Measurements from ENCODE around the gene SPATA13. TPM values are rescaled to one million over a fixed set of nuclear protein-coding genes. Genes with fewer than 3 reads are reported as not detected.
"Not testable (repeated sequence)": the region's sequence is repeated elsewhere in the genome, so short reads cannot be mapped to it uniquely, and the experiment has no call there.

Gene SPATA13
- total RNA-seq (100 to 1,000 TPM; 107 to 110 TPM), polyA plus RNA-seq (10 to 100 TPM; 43.2 to 80.0 TPM)

DNA sequence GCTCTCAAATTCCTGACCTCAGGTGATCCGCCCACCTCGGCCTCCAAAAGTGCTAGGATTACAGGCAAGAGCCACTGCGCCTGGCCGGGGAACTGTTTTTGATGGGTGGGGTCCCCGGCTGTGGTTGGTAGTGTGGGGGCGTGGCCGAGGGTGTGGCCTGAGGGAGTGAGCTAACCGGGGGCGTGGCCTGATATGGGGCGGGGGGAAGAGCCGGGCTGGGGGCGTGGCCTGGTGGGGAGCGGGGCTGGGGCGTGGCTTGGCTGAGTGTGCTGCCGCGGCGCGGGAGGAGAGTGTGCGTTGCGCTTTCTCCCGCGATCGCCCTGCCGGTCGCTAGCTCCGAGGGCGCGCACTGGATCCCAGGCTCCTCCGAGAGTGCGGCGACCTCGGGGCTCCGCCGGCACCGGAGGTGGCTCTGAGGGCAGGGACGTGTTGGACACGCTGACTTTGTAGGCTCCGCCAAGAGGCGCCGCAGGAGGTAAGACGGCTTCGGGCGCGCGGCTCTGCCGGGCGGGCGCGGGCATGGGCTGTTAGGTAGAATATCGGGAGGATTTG is at the start of gene SPATA13:
Gene SPATA13 (plus strand): TSS at position 263 of the 552 bp plus-strand sequence. CDS start 62,210 bp downstream, outside the sequence.
- H3K27ac Mint-ChIP-seq, result peak within 1 kb of the TSS in 5 of 7 donors; percentile 32 to 83 (median 72)
- Histone ChIP-seq H3K36me3 (ENCODE audit: insufficient read depth, low read length) (no peaks in the 10 kb centered on the region), H3K27me3 (ENCODE audit: insufficient read depth, low read length) (no peaks in the 10 kb centered on the region), H3K27ac (ENCODE audit: low read depth, low read length) (peak within 1 kb of the TSS; percentile 19), H3K9me3 (ENCODE audit: control insufficient read depth in 1 of 2, low read length in 2 of 2) (no peaks in the 10 kb centered on the region), H3K4me3 (ENCODE audit: low read length in 2 of 2) (peak within 1 kb of the TSS; percentile 69), H3K4me1 (ENCODE audit: insufficient read depth, low read length) (peaks cover 19% of the 10 kb centered on the region)
- DNase-seq, result peak; percentile 88 to 90 (median 88)
- intact Hi-C loops (cut with micrococcal nuclease), result loop anchor here (1.0 to 2.0 kb wide), 6 partner anchors 60 to 786 kb away; partner anchors contain the start of gene MIPEP
- peak within 1 kb of the TSS; percentile 78 to 90 (median 86) for H3K4me3 Mint-ChIP-seq
- ChIA-PET POLR2A (ENCODE audit: partially characterized antibody) (interaction anchor here (0.5 to 1.9 kb wide), 8 partner anchors 9 to 272 kb away, joined by 3 to 10 read pairs (median 3); partner anchors contain the start of gene MIPEP), CTCF (ENCODE audit: partially characterized antibody) (interaction anchor here (0.8 to 1.8 kb wide), 6 partner anchors 20 to 110 kb away, joined by 3 to 7 read pairs (median 5); no protein-coding TSS in a partner anchor)
- peaks cover 9 to 16% (median 12%) of the 10 kb centered on the region in 4 donors for H3K4me1 Mint-ChIP-seq
- no peaks in the 10 kb centered on the region for H3K9me3 Mint-ChIP-seq
- no peaks in the 10 kb centered on the region for H3K36me3 Mint-ChIP-seq
- peaks cover 0 to 2% of the 10 kb centered on the region in 2 donors for H3K27me3 Mint-ChIP-seq

DNA sequence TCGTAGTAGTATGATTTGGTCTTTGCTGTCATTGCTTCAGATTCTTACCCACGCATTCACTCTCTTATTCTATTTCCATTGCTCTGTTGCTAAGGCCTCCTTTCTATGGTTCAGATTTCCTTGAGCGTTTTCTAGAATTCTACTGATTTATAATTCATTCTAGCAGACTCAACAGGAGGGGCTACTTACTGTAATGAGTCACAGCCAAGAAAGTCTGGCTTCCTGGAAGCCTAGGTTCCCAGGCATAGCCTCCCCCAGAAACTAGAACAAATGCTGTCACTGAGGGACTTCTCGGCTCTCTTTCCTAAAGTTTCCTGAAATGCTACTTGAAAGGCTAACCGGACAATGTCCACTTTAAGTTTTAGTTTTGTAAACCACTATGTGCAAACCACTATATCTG is 47.7 kb upstream of the SPATA13 start:
- H3K27ac ChIP-seq (ENCODE audit: low read depth, low read length), result no peak overlapping the region
- Mint-ChIP-seq H3K4me3 (no peak overlapping the region), H3K27ac (no peak overlapping the region), H3K9me3 (peaks cover 0 to 2% (median 0%) of the 10 kb centered on the region in 8 donors), H3K4me1 (peaks cover 0 to 2% (median 0%) of the 10 kb centered on the region in 4 donors), H3K36me3 (no peaks in the 10 kb centered on the region), H3K27me3 (peaks cover 14 to 15% of the 10 kb centered on the region in 2 donors)
- CTCF ChIA-PET (ENCODE audit: partially characterized antibody), result no interaction called here
- no peak overlapping the region for H3K4me3 ChIP-seq (ENCODE audit: low read length in 2 of 2)
- DNase-seq, result no peak
- H3K4me1 ChIP-seq (ENCODE audit: insufficient read depth, low read length), result no peaks in the 10 kb centered on the region
- H3K9me3 ChIP-seq (ENCODE audit: control insufficient read depth in 1 of 2, low read length in 2 of 2), result no peaks in the 10 kb centered on the region
- no peaks in the 10 kb centered on the region for H3K36me3 ChIP-seq (ENCODE audit: insufficient read depth, low read length)
- POLR2A ChIA-PET (ENCODE audit: partially characterized antibody), result no interaction called here
- intact Hi-C loops (cut with micrococcal nuclease), result no loop called here
- no peaks in the 10 kb centered on the region for H3K27me3 ChIP-seq (ENCODE audit: insufficient read depth, low read length)

DNA sequence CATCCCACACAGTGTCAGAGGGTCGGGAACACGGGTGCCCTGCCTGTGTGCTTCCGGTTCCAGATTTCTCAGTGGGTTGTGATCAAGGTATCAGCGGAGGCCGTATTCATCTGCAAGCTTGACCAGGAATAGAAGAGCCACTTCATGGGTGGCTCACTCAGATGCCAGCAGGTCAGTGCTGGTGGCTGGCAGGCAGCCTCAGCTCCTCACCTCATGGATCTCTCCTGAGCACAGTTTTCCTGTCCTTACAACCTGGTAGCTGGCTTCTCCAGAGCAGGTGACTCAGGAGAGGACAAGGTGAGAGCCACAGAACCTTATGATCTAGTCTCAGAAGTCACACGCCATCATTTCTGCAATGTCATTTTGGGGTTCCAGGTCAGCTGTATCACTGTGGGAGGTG is 44.8 kb upstream of the SPATA13 start:
- H3K4me3 ChIP-seq (ENCODE audit: low read length in 2 of 2), result no peak overlapping the region
- H3K27me3 ChIP-seq (ENCODE audit: insufficient read depth, low read length), result no peaks in the 10 kb centered on the region
- no peak overlapping the region for H3K27ac Mint-ChIP-seq
- CTCF ChIA-PET (ENCODE audit: partially characterized antibody), result no interaction called here
- H3K36me3 ChIP-seq (ENCODE audit: insufficient read depth, low read length), result no peaks in the 10 kb centered on the region
- peaks cover 14 to 15% of the 10 kb centered on the region in 2 donors for H3K27me3 Mint-ChIP-seq
- intact Hi-C loops (cut with micrococcal nuclease), result no loop called here
- peaks cover 0 to 2% (median 0%) of the 10 kb centered on the region in 8 donors for H3K9me3 Mint-ChIP-seq
- H3K36me3 Mint-ChIP-seq, result no peaks in the 10 kb centered on the region
- no peak overlapping the region for H3K27ac ChIP-seq (ENCODE audit: low read depth, low read length)
- H3K4me1 ChIP-seq (ENCODE audit: insufficient read depth, low read length), result no peaks in the 10 kb centered on the region
- POLR2A ChIA-PET (ENCODE audit: partially characterized antibody), result no interaction called here
- peaks cover 0 to 2% (median 0%) of the 10 kb centered on the region in 4 donors for H3K4me1 Mint-ChIP-seq
- no peak overlapping the region for H3K4me3 Mint-ChIP-seq
- no peaks in the 10 kb centered on the region for H3K9me3 ChIP-seq (ENCODE audit: control insufficient read depth in 1 of 2, low read length in 2 of 2)
- no peak for DNase-seq

DNA sequence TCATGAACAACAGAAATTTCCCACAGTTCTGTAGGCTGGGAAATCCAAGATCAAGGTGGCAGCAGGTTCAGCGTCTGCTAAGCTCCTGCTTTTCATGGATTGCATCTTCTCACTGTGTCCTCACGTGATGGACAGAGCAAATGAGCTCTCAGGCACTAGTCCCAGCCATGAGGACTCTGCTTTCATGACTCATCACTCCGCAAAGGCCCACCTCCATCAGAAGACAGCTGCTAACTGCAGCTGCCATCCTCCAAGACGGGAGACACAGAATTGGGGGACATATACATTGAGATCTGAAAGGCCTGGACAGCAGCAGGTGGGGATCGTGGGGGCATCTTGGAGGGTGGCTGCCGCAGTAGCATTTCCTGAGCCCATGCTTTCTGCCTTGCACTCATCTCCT is 44.4 kb upstream of the SPATA13 start:
- H3K27ac Mint-ChIP-seq, result no peak overlapping the region
- ChIA-PET POLR2A (ENCODE audit: partially characterized antibody) (no interaction called here), CTCF (ENCODE audit: partially characterized antibody) (no interaction called here)
- Histone ChIP-seq H3K4me1 (ENCODE audit: insufficient read depth, low read length) (no peaks in the 10 kb centered on the region), H3K9me3 (ENCODE audit: control insufficient read depth in 1 of 2, low read length in 2 of 2) (no peaks in the 10 kb centered on the region), H3K27me3 (ENCODE audit: insufficient read depth, low read length) (no peaks in the 10 kb centered on the region), H3K27ac (ENCODE audit: low read depth, low read length) (no peak overlapping the region), H3K36me3 (ENCODE audit: insufficient read depth, low read length) (no peaks in the 10 kb centered on the region), H3K4me3 (ENCODE audit: low read length in 2 of 2) (no peak overlapping the region)
- H3K27me3 Mint-ChIP-seq, result peaks cover 15% of the 10 kb centered on the region in 2 donors
- intact Hi-C loops (cut with micrococcal nuclease), result no loop called here
- no peaks in the 10 kb centered on the region for H3K36me3 Mint-ChIP-seq
- H3K4me1 Mint-ChIP-seq, result peaks cover 0 to 2% (median 0%) of the 10 kb centered on the region in 4 donors
- peaks cover 0 to 2% (median 0%) of the 10 kb centered on the region in 8 donors for H3K9me3 Mint-ChIP-seq
- no peak for DNase-seq
- no peak overlapping the region for H3K4me3 Mint-ChIP-seq

DNA sequence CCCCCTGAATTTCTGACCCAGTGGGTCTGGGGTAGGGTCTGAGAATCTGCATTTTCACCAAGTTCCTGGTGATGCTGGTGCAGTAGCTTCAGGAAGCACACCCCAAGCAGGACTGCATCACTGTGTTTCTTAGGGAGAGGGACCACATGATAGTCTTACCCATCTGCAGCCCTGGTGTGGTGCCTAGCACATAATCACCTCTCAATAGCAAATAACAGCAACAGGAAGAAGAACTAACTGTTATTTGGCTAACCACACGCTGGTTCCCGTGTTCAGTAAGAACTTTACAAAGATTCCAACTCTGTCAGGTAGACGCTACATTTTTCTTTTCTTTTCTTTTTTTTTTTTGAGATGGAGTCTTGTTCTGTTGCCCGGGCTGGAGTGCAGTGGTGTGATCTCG is 41.9 kb upstream of the SPATA13 start:
- H3K9me3 ChIP-seq (ENCODE audit: control insufficient read depth in 1 of 2, low read length in 2 of 2), result no peaks in the 10 kb centered on the region
- intact Hi-C loops (cut with micrococcal nuclease), result no loop called here
- Mint-ChIP-seq H3K4me3 (no peak overlapping the region), H3K27me3 (peaks cover 14 to 15% of the 10 kb centered on the region in 2 donors), H3K4me1 (peaks cover 6 to 10% (median 8%) of the 10 kb centered on the region in 4 donors), H3K27ac (no peak overlapping the region), H3K9me3 (no peaks in the 10 kb centered on the region), H3K36me3 (no peaks in the 10 kb centered on the region)
- CTCF ChIA-PET (ENCODE audit: partially characterized antibody), result interaction anchor here (1.4 kb wide), 1 partner anchor 65 kb away, joined by 3 read pairs; no protein-coding TSS in a partner anchor
- H3K36me3 ChIP-seq (ENCODE audit: insufficient read depth, low read length), result no peaks in the 10 kb centered on the region
- no peaks in the 10 kb centered on the region for H3K4me1 ChIP-seq (ENCODE audit: insufficient read depth, low read length)
- DNase-seq, result no peak
- H3K27me3 ChIP-seq (ENCODE audit: insufficient read depth, low read length), result no peaks in the 10 kb centered on the region
- H3K27ac ChIP-seq (ENCODE audit: low read depth, low read length), result no peak overlapping the region
- POLR2A ChIA-PET (ENCODE audit: partially characterized antibody), result no interaction called here
- no peak overlapping the region for H3K4me3 ChIP-seq (ENCODE audit: low read length in 2 of 2)

DNA sequence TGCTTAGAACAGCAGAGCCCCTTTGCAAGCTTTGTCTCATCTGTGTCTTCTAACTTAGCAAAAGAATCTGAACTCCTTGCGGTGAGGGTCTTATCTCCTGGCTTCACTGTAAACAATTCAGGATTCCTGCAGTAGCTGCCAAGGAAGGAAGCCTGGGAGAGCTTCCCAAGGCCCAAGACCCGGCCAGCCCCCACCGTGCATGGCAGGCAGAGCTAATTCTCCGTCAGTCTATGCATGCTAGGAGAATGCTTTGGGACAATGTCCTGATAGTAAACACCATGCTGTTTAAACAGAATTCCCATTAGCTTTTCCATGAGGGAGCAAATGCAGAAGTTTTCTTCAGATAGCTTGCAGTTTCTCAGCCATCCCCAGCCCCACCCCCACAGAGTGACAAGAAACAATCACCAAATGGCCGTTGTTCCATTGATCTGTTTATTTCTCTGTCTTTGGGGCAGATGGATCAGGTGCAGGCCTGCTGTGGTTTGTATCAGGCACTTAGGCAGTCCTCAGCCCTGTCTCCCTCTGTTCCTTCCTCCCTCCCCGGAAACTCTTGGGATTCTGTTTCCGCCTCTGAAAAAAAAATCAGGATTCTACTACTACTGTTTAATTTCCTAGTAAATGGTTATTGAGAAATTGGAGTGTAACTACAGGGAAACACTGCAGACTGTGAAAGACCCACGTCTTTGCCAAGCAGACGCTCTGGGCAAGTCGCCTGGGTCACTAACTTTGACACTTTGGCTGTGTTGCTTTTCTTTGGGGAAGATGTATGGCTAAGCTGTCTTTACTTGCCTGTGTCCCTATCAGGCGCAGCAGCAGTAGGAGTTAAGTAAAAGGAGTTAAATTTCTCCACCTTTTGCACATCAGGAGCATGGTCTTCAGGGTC is 40.7 kb upstream of the SPATA13 start:
- Mint-ChIP-seq H3K9me3 (no peaks in the 10 kb centered on the region), H3K4me1 (peaks cover 6 to 9% (median 8%) of the 10 kb centered on the region in 4 donors), H3K27ac (no peak overlapping the region), H3K36me3 (no peaks in the 10 kb centered on the region), H3K4me3 (no peak overlapping the region), H3K27me3 (peaks cover 12 to 21% of the 10 kb centered on the region in 2 donors)
- CTCF ChIA-PET (ENCODE audit: partially characterized antibody), result no interaction called here
- no peak for DNase-seq
- no peak overlapping the region for H3K27ac ChIP-seq (ENCODE audit: low read depth, low read length)
- intact Hi-C loops (cut with micrococcal nuclease), result no loop called here
- POLR2A ChIA-PET (ENCODE audit: partially characterized antibody), result no interaction called here
- H3K36me3 ChIP-seq (ENCODE audit: insufficient read depth, low read length), result no peaks in the 10 kb centered on the region
- no peaks in the 10 kb centered on the region for H3K4me1 ChIP-seq (ENCODE audit: insufficient read depth, low read length)
- H3K9me3 ChIP-seq (ENCODE audit: control insufficient read depth in 1 of 2, low read length in 2 of 2), result no peaks in the 10 kb centered on the region
- no peak overlapping the region for H3K4me3 ChIP-seq (ENCODE audit: low read length in 2 of 2)
- H3K27me3 ChIP-seq (ENCODE audit: insufficient read depth, low read length), result no peaks in the 10 kb centered on the region

DNA sequence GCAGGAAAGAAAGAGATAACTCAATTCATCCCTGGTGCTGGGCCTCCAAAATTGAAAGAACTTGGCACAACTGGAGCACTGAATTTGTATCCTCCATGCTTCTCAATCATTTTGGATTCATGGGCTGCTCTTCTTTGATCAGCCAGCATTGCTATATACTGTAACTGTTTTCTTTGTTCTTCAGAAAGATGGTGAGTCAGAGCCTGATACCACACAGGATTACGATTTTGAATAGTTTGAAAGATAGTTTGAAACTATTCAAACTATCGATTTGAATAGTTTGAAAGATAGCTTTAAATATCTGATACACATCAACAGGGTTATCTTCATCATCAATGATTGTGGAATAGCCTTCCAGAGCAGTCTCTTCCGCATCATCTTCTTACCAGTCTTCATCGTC is 38.5 kb upstream of the SPATA13 start:
- CTCF ChIA-PET (ENCODE audit: partially characterized antibody); POLR2A ChIA-PET (ENCODE audit: partially characterized antibody): not testable (repeated sequence)
- peak overlapping the region in 1 of 8 donors; percentile 23 for H3K4me3 Mint-ChIP-seq

More for the DNA sequence above, 38.5 kb upstream of the SPATA13 start:
- H3K27ac ChIP-seq (ENCODE audit: low read depth, low read length); H3K9me3 ChIP-seq (ENCODE audit: control insufficient read depth in 1 of 2, low read length in 2 of 2); H3K27me3 ChIP-seq (ENCODE audit: insufficient read depth, low read length); H3K9me3 Mint-ChIP-seq; H3K36me3 ChIP-seq (ENCODE audit: insufficient read depth, low read length); H3K36me3 Mint-ChIP-seq; intact Hi-C loops (cut with micrococcal nuclease); H3K4me3 ChIP-seq (ENCODE audit: low read length in 2 of 2); DNase-seq; H3K4me1 Mint-ChIP-seq; H3K4me1 ChIP-seq (ENCODE audit: insufficient read depth, low read length); H3K27ac Mint-ChIP-seq: not testable (repeated sequence)
- H3K27me3 Mint-ChIP-seq, result peaks cover 16 to 27% of the 10 kb centered on the region in 2 donors

Data from CD4-positive, alpha-beta memory T cell (primary cell).